GM12878 (cell line): ENCODE data around the gene DCTN4. TPM values are rescaled to one million over a fixed set of nuclear protein-coding genes. Genes with fewer than 3 reads are reported as not detected.
A peak's percentile ranks its signal among the peaks of the same experiment; 100 is the strongest.

ENCODE experiments used
- CHD1 ChIP-seq: IDR thresholded peaks from 2 replicates; pipeline ENCODE4 v1.6.1; 2012; ENCODE audit warnings: low read depth, low read length, improper control_type of control experiment
- CUX1 ChIP-seq: IDR thresholded peaks from 2 replicates; pipeline ENCODE4 v1.6.1; 2012; ENCODE audit warnings: improper control_type of control experiment, low read depth, low read length; ENCODE audit not compliant: insufficient replicate concordance
- FOXK2 ChIP-seq: fragments of 450-650 bp; IDR thresholded peaks from 2 replicates; pipeline ENCODE4 v1.6.1; 2017; ENCODE audit warnings: mild to moderate bottlenecking, moderate library complexity
- HCFC1 ChIP-seq: fragments of 150-350 bp; IDR thresholded peaks from 2 replicates; pipeline ENCODE4 v1.6.1; 2014; ENCODE audit warnings: low read length
- NBN ChIP-seq: fragments of 450-650 bp; IDR thresholded peaks from 2 replicates; pipeline ENCODE4 v1.6.1; 2016
- POU2F2 ChIP-seq: IDR thresholded peaks from 3 replicates; pipeline ENCODE4 v1.6.1; 2011; ENCODE audit warnings: low read depth, mild to moderate bottlenecking, low read length, borderline replicate concordance
- RAD21 ChIP-seq: IDR thresholded peaks from 2 replicates; pipeline ENCODE4 v1.6.1; 2011; ENCODE audit warnings: mild to moderate bottlenecking, low read depth, low read length, moderate library complexity; ENCODE audit not compliant: insufficient read depth
- RELA ChIP-seq: fragments of 450-650 bp; IDR thresholded peaks from 2 replicates; pipeline ENCODE4 v1.8.0; 2014; ENCODE audit warnings: borderline replicate concordance; ENCODE audit not compliant: partially characterized antibody
- SMAD1 ChIP-seq: fragments of 450-650 bp; IDR thresholded peaks from 2 replicates; pipeline ENCODE4 v1.6.1; 2018; ENCODE audit warnings: mild to moderate bottlenecking, low read depth; ENCODE audit not compliant: partially characterized antibody
- SMAD5 ChIP-seq: IDR thresholded peaks from 2 replicates; pipeline ENCODE4 v1.6.1; 2016; ENCODE audit warnings: antibody characterized with exemption, low read depth
- SP1 ChIP-seq: IDR thresholded peaks from one replicate; pipeline ENCODE4 v1.6.1; 2011; ENCODE audit warnings: low read depth, low read length
- SUPT20H ChIP-seq: IDR thresholded peaks from 2 replicates; pipeline ENCODE4 v1.6.1; 2011; ENCODE audit warnings: low read depth, mild to moderate bottlenecking, low read length, moderate library complexity, borderline replicate concordance; ENCODE audit not compliant: control insufficient read depth
- USF2 ChIP-seq: IDR thresholded peaks from 2 replicates; pipeline ENCODE4 v1.6.1; 2011; ENCODE audit warnings: low read depth, low read length, improper control_type of control experiment, borderline replicate concordance
- ZBTB4 ChIP-seq: fragments of 450-650 bp; formaldehyde crosslinking; IDR thresholded peaks from 2 replicates; pipeline ENCODE4 v1.4.0; 2022; ENCODE audit warnings: mild to moderate bottlenecking, moderate library complexity
- ZSCAN29 ChIP-seq: fragments of 450-650 bp; IDR thresholded peaks from 2 replicates; pipeline ENCODE4 v1.6.1; 2017; ENCODE audit warnings: mild to moderate bottlenecking, moderate library complexity
- polyA plus RNA-seq, 11 experiments: library from polyadenylated mRNA; depleted of rRNA in 4 of 11; unstranded in 6 of 11; stranded (reverse) in 5 of 11; fragments of >200 nt; fragmentation: Nextera tagmentation in 4 of 11; fragmentation: Illumina TruSeq in 1 of 11; extraction: Ambion mirVana in 4 of 11; extraction: Trizol in 1 of 11; gene quantifications; 1 replicate in 1 of 11; 2 replicates in 10 of 11; pipeline versions ENCODE4 v1.2.1 to v1.2.3, GENCODE V29; 2011 to 2016; ENCODE audit warnings: inconsistent platforms in 2 of 11, missing spikeins in 2 of 11, low read depth in 1 of 11
- total RNA-seq, 4 experiments: library from RNA; depleted of rRNA in 3 of 4; stranded (reverse); fragments of >200 nt in 3 of 4; fragmentation: Illumina TruSeq in 1 of 4; extraction: Trizol in 1 of 4; gene quantifications; 2 replicates each; pipeline versions ENCODE4 v1.2.1 to v1.2.3, GENCODE V29; 2013 to 2021
- TF ChIP-seq, protein P1 (sequence below): fragments of 450-650 bp; formaldehyde crosslinking; IDR thresholded peaks from 2 replicates; pipeline ENCODE4 v1.4.0; 2020; ENCODE audit warnings: mild to moderate bottlenecking, moderate library complexity

The DCTN4 gene
- total and polyA plus RNA-seq, 10 of the 15 experiments (the other 5 are each of a cell fraction or from before 2014, with no cell fraction given): 7.6 to 27.8 (median 18.0) TPM

- peak; percentile 92 for TF ChIP-seq ZBTB4 (CRISPR knock-in tag)
- TF ChIP-seq POU2F2: peak; percentile 52; the same call in 2 of the 3 replicates
- TF ChIP-seq SMAD5: peak; percentile 63; the same call in 1 of the 2 replicates
- TF ChIP-seq USF2: peak; percentile 96
- TF ChIP-seq SP1: peak; percentile 97
- TF ChIP-seq FOXK2: no peak
- no peak for TF ChIP-seq CHD1
- TF ChIP-seq ZSCAN29: no peak
- TF ChIP-seq NBN: peak; percentile 89
- TF ChIP-seq SMAD1: peak; percentile 29
- TF ChIP-seq, protein P1, sequence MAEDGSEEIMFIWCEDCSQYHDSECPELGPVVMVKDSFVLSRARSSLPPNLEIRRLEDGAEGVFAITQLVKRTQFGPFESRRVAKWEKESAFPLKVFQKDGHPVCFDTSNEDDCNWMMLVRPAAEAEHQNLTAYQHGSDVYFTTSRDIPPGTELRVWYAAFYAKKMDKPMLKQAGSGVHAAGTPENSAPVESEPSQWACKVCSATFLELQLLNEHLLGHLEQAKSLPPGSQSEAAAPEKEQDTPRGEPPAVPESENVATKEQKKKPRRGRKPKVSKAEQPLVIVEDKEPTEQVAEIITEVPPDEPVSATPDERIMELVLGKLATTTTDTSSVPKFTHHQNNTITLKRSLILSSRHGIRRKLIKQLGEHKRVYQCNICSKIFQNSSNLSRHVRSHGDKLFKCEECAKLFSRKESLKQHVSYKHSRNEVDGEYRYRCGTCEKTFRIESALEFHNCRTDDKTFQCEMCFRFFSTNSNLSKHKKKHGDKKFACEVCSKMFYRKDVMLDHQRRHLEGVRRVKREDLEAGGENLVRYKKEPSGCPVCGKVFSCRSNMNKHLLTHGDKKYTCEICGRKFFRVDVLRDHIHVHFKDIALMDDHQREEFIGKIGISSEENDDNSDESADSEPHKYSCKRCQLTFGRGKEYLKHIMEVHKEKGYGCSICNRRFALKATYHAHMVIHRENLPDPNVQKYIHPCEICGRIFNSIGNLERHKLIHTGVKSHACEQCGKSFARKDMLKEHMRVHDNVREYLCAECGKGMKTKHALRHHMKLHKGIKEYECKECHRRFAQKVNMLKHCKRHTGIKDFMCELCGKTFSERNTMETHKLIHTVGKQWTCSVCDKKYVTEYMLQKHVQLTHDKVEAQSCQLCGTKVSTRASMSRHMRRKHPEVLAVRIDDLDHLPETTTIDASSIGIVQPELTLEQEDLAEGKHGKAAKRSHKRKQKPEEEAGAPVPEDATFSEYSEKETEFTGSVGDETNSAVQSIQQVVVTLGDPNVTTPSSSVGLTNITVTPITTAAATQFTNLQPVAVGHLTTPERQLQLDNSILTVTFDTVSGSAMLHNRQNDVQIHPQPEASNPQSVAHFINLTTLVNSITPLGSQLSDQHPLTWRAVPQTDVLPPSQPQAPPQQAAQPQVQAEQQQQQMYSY: peak; percentile 93
- TF ChIP-seq RAD21: no peak
- peak; percentile 52; the same call in 1 of the 2 replicates for TF ChIP-seq HCFC1
- TF ChIP-seq CUX1: no peak
- no peak for TF ChIP-seq SUPT20H
- TF ChIP-seq RELA: peak; percentile 71
Measured at GRCh38 chr5:150758531-150759333, at the start of gene DCTN4 (continued).
